Liver (tissue), 9 donors: ENCODE measurements around the gene NISCH. TPM values are rescaled to one million over a fixed set of nuclear protein-coding genes. Genes with fewer than 3 reads are reported as not detected.

Source experiments
- DNase-seq: peaks from one replicate; pipeline ENCODE4 v3.0.0-alpha.2; 2017; ENCODE audit warnings: low spot score
- H3K27ac ChIP-seq, 2 donors: one replicate each; pipeline ENCODE4 v1.7.0; 2013; ENCODE audit warnings: inconsistent platforms in 2 of 2, low read length in 2 of 2, control low read depth in 1 of 2, low read depth in 1 of 2, mild to moderate bottlenecking in 1 of 2
- H3K27me3 ChIP-seq, 4 donors: one replicate each; pipeline versions ENCODE4 v1.6.1 to v1.7.0; 2013; ENCODE audit warnings: low read length in 3 of 4, inconsistent platforms in 1 of 4, mild to moderate bottlenecking in 1 of 4, moderate library complexity in 1 of 4; ENCODE audit not compliant: control insufficient read depth in 4 of 4, insufficient read depth in 4 of 4
- H3K36me3 ChIP-seq, 4 donors: one replicate each; pipeline versions ENCODE4 v1.6.1 to v1.7.0; 2013; ENCODE audit warnings: low read length in 3 of 4, mild to moderate bottlenecking in 3 of 4, low read depth in 1 of 4, moderate library complexity in 1 of 4; ENCODE audit not compliant: control insufficient read depth in 4 of 4, insufficient read depth in 3 of 4
- H3K4me1 ChIP-seq, 4 donors: one replicate each; pipeline versions ENCODE4 v1.6.1 to v1.7.0; 2013; ENCODE audit warnings: low read length in 3 of 4, mild to moderate bottlenecking in 3 of 4, moderate library complexity in 1 of 4; ENCODE audit not compliant: control insufficient read depth in 4 of 4, insufficient read depth in 4 of 4
- H3K4me3 ChIP-seq, 3 donors: one replicate each; pipeline versions ENCODE4 v1.6.1 to v1.7.0; 2013; ENCODE audit warnings: low read length in 3 of 3, control low read depth in 1 of 3, low read depth in 1 of 3, mild to moderate bottlenecking in 1 of 3
- H3K9ac ChIP-seq, 2 donors: one replicate each; pipeline ENCODE4 v1.7.0; 2013; ENCODE audit warnings: low read length in 2 of 2, mild to moderate bottlenecking in 2 of 2, moderate library complexity in 2 of 2, control low read depth in 1 of 2, low read depth in 1 of 2
- H3K9me3 ChIP-seq, 4 donors: one replicate each; pipeline versions ENCODE4 v1.6.1 to v1.7.0; 2013; ENCODE audit warnings: low read length in 3 of 4; ENCODE audit not compliant: control insufficient read depth in 4 of 4
- EGR1 ChIP-seq, 2 donors: IDR thresholded peaks; 2 replicates each; pipeline ENCODE4 v1.6.1; 2016 to 2018; ENCODE audit warnings: antibody characterized with exemption in 2 of 2, low read depth in 2 of 2
- FOXA1 ChIP-seq: IDR thresholded peaks from 2 replicates; pipeline ENCODE4 v1.6.1; 2016; ENCODE audit warnings: antibody characterized with exemption
- FOXA2 ChIP-seq: IDR thresholded peaks from 2 replicates; pipeline ENCODE4 v1.6.1; 2016; ENCODE audit warnings: antibody characterized with exemption
- GABPA ChIP-seq, 2 donors: IDR thresholded peaks in 1 of 2; conservative IDR thresholded peaks in 1 of 2; 2 replicates each; pipeline ENCODE4 v1.6.1; 2016; ENCODE audit warnings: antibody characterized with exemption in 2 of 2, mild to moderate bottlenecking in 1 of 2, moderate library complexity in 1 of 2
- HNF4A ChIP-seq, 2 donors: conservative IDR thresholded peaks; 2 replicates each; pipeline ENCODE4 v1.6.1; 2016; ENCODE audit warnings: antibody characterized with exemption in 2 of 2, mild to moderate bottlenecking in 2 of 2
- HNF4G ChIP-seq: IDR thresholded peaks from 2 replicates; pipeline ENCODE4 v1.6.1; 2016; ENCODE audit warnings: antibody characterized with exemption
- JUND ChIP-seq, 2 donors: IDR thresholded peaks; 2 replicates each; pipeline ENCODE4 v1.6.1; 2016; ENCODE audit warnings: antibody characterized with exemption in 2 of 2
- NR2F2 ChIP-seq: IDR thresholded peaks from 2 replicates; pipeline ENCODE4 v1.6.1; 2016; ENCODE audit warnings: antibody characterized with exemption
- RAD21 ChIP-seq, 2 donors: IDR thresholded peaks; 2 replicates each; pipeline ENCODE4 v1.6.1; 2016; ENCODE audit warnings: antibody characterized with exemption in 2 of 2, mild to moderate bottlenecking in 2 of 2
- RXRA ChIP-seq, 2 donors: IDR thresholded peaks; 2 replicates each; pipeline ENCODE4 v1.6.1; 2017 to 2018; ENCODE audit warnings: antibody characterized with exemption in 2 of 2, mild to moderate bottlenecking in 1 of 2
- SP1 ChIP-seq: IDR thresholded peaks from 2 replicates; pipeline ENCODE4 v1.6.1; 2018; ENCODE audit warnings: antibody characterized with exemption, mild to moderate bottlenecking
- TAF1 ChIP-seq: conservative IDR thresholded peaks from 2 replicates; pipeline ENCODE4 v1.6.1; 2016; ENCODE audit warnings: antibody characterized with exemption, mild to moderate bottlenecking
- YY1 ChIP-seq: IDR thresholded peaks from 2 replicates; pipeline ENCODE4 v1.6.1; 2016; ENCODE audit warnings: antibody characterized with exemption, mild to moderate bottlenecking
- WGBS: extraction: QIAGEN DNeasy Blood & Tissue Kit; methylation state at CpG from one replicate; pipeline ENCODE4 v1.1.7; 2013; 5-methylcytosine and 5-hydroxymethylcytosine counted together
- polyA plus RNA-seq, 2 donors: library from polyadenylated mRNA; stranded (reverse) in 1 of 2; unstranded in 1 of 2; fragments of 200-250 nt in 1 of 2; fragments of >200 nt in 1 of 2; fragmentation: Nextera tagmentation in 1 of 2; extraction: Ambion mirVana in 1 of 2; gene quantifications; one replicate each; pipeline versions ENCODE4 v1.2.1 to v1.2.3, GENCODE V29; 2013 to 2015
- total RNA-seq, 2 donors: library from RNA; depleted of rRNA; stranded (reverse); fragments of >200 nt; gene quantifications; one replicate each; pipeline ENCODE4 v1.2.3, GENCODE V29; 2014
- TF ChIP-seq, protein P1 (sequence below): fragments of 150-350 bp; IDR thresholded peaks from 2 replicates; pipeline ENCODE4 v1.5.1; 2017; ENCODE audit warnings: improper control_type of control experiment, low read depth, low read length; ENCODE audit not compliant: missing input control
- TF ChIP-seq, protein P2 (sequence below): IDR thresholded peaks from 2 replicates; pipeline ENCODE4 v1.6.1; 2016; ENCODE audit warnings: antibody characterized with exemption, mild to moderate bottlenecking
- TF ChIP-seq, protein P3 (sequence below): IDR thresholded peaks from 2 replicates; pipeline ENCODE4 v1.6.1; 2016; ENCODE audit warnings: antibody characterized with exemption
- TF ChIP-seq, protein P4 (sequence below): IDR thresholded peaks from 2 replicates; pipeline ENCODE4 v1.6.1; 2016; ENCODE audit warnings: antibody characterized with exemption
- TF ChIP-seq, protein P5 (sequence below): IDR thresholded peaks from 2 replicates; pipeline ENCODE4 v1.6.1; 2016; ENCODE audit warnings: antibody characterized with exemption
- donor health status: healthy.
- donor health status: healthy.
- donor health status: healthy.
- donor health status: healthy.
- donor health status: healthy.

NISCH gene
- total and polyA plus RNA-seq, 4 donors: 10.8 to 39.8 (median 17.6) TPM

DNA sequence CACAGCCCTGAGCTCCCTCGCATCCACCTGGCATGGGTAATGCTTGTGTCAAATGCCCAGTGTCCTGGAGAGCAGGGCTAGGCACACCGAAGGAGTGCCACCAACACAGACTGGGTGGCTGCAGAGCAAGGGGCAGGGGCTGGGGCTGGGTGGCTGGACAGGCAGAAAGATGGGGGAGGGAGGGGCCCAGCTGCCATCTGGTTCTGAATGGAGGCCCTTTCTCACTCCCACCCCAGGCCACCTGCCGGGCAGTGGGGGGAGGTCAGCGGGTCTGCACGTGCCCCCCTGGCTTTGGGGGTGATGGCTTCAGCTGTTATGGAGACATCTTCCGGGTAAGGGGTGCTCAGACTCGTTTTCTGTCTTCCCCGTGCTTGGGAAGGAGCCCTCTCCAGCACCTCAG is 56.7 kb downstream of the NISCH start:
- H3K9ac ChIP-seq: no peak overlapping the region
- no peaks in the 10 kb centered on the region for H3K27me3 ChIP-seq
- TF ChIP-seq FOXA1: no peak
- TF ChIP-seq EGR1 (IDR thresholded peaks at IDR 0.05; ENCODE audit: low read depth in 2 of 2): no peak
- TF ChIP-seq TAF1: no peak
- no peak for TF ChIP-seq FOXA2
- TF ChIP-seq, protein P1, sequence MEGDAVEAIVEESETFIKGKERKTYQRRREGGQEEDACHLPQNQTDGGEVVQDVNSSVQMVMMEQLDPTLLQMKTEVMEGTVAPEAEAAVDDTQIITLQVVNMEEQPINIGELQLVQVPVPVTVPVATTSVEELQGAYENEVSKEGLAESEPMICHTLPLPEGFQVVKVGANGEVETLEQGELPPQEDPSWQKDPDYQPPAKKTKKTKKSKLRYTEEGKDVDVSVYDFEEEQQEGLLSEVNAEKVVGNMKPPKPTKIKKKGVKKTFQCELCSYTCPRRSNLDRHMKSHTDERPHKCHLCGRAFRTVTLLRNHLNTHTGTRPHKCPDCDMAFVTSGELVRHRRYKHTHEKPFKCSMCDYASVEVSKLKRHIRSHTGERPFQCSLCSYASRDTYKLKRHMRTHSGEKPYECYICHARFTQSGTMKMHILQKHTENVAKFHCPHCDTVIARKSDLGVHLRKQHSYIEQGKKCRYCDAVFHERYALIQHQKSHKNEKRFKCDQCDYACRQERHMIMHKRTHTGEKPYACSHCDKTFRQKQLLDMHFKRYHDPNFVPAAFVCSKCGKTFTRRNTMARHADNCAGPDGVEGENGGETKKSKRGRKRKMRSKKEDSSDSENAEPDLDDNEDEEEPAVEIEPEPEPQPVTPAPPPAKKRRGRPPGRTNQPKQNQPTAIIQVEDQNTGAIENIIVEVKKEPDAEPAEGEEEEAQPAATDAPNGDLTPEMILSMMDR: no peak
- no peak for TF ChIP-seq NR2F2
- TF ChIP-seq SP1: no peak
- TF ChIP-seq JUND (IDR thresholded peaks at IDR 0.05): no peak
- TF ChIP-seq HNF4G: no peak
- TF ChIP-seq RAD21 (IDR thresholded peaks at IDR 0.05): no peak
- no peak for TF ChIP-seq RXRA (IDR thresholded peaks at IDR 0.05)
- no peak for TF ChIP-seq GABPA (IDR thresholded peaks at IDR 0.05 in 1 of 2, conservative IDR thresholded peaks at IDR 0.05 in 1 of 2)
- no peak for TF ChIP-seq YY1
- TF ChIP-seq, protein P2, sequence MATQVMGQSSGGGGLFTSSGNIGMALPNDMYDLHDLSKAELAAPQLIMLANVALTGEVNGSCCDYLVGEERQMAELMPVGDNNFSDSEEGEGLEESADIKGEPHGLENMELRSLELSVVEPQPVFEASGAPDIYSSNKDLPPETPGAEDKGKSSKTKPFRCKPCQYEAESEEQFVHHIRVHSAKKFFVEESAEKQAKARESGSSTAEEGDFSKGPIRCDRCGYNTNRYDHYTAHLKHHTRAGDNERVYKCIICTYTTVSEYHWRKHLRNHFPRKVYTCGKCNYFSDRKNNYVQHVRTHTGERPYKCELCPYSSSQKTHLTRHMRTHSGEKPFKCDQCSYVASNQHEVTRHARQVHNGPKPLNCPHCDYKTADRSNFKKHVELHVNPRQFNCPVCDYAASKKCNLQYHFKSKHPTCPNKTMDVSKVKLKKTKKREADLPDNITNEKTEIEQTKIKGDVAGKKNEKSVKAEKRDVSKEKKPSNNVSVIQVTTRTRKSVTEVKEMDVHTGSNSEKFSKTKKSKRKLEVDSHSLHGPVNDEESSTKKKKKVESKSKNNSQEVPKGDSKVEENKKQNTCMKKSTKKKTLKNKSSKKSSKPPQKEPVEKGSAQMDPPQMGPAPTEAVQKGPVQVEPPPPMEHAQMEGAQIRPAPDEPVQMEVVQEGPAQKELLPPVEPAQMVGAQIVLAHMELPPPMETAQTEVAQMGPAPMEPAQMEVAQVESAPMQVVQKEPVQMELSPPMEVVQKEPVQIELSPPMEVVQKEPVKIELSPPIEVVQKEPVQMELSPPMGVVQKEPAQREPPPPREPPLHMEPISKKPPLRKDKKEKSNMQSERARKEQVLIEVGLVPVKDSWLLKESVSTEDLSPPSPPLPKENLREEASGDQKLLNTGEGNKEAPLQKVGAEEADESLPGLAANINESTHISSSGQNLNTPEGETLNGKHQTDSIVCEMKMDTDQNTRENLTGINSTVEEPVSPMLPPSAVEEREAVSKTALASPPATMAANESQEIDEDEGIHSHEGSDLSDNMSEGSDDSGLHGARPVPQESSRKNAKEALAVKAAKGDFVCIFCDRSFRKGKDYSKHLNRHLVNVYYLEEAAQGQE: no peak
- TF ChIP-seq HNF4A (conservative IDR thresholded peaks at IDR 0.05): no peak
- TF ChIP-seq, protein P3, sequence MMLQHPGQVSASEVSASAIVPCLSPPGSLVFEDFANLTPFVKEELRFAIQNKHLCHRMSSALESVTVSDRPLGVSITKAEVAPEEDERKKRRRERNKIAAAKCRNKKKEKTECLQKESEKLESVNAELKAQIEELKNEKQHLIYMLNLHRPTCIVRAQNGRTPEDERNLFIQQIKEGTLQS: no peak
- TF ChIP-seq, protein P4, sequence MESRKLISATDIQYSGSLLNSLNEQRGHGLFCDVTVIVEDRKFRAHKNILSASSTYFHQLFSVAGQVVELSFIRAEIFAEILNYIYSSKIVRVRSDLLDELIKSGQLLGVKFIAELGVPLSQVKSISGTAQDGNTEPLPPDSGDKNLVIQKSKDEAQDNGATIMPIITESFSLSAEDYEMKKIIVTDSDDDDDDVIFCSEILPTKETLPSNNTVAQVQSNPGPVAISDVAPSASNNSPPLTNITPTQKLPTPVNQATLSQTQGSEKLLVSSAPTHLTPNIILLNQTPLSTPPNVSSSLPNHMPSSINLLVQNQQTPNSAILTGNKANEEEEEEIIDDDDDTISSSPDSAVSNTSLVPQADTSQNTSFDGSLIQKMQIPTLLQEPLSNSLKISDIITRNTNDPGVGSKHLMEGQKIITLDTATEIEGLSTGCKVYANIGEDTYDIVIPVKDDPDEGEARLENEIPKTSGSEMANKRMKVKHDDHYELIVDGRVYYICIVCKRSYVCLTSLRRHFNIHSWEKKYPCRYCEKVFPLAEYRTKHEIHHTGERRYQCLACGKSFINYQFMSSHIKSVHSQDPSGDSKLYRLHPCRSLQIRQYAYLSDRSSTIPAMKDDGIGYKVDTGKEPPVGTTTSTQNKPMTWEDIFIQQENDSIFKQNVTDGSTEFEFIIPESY: no peak
- H3K27ac ChIP-seq: no peak overlapping the region
- H3K9me3 ChIP-seq: no peaks in the 10 kb centered on the region
- H3K4me1 ChIP-seq: no peaks in the 10 kb centered on the region
- no peak overlapping the region for H3K4me3 ChIP-seq
- no peaks in the 10 kb centered on the region for H3K36me3 ChIP-seq
- DNase-seq: no peak
- WGBS: 70% methylated on average over 8 of the region's 8 CpGs

DNA sequence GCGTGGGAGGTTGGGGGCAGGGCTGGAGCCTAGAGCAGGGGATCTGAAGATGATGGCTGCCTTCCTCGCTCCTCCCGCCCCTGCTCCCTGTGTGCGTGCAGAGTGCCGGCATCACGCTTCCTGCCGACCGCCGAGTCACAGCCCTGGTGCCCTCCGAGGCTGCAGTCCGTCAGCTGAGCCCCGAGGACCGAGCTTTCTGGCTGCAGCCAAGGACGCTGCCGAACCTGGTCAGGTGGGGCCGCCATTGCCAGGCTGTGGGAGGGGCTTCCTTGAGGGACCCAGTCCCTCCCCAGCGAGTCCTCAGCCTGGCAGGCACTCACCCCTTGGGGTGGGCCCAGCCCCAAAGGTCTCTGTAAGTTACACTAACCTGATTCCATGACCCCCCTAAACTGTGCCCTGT is 57.3 kb downstream of the NISCH start:
- Histone ChIP-seq H3K9ac (no peak overlapping the region), H3K4me1 (no peaks in the 10 kb centered on the region), H3K27me3 (no peaks in the 10 kb centered on the region), H3K4me3 (no peak overlapping the region), H3K9me3 (no peaks in the 10 kb centered on the region), H3K27ac (no peak overlapping the region), H3K36me3 (no peaks in the 10 kb centered on the region)
- no peak for TF ChIP-seq HNF4G
- TF ChIP-seq, protein P4: no peak
- no peak for TF ChIP-seq FOXA1
- TF ChIP-seq, protein P3: no peak
- TF ChIP-seq NR2F2: no peak
- TF ChIP-seq TAF1: no peak
- TF ChIP-seq JUND (IDR thresholded peaks at IDR 0.05): no peak
- TF ChIP-seq RAD21 (IDR thresholded peaks at IDR 0.05): no peak
- TF ChIP-seq, protein P5, sequence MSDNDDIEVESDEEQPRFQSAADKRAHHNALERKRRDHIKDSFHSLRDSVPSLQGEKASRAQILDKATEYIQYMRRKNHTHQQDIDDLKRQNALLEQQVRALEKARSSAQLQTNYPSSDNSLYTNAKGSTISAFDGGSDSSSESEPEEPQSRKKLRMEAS: no peak
- no peak for TF ChIP-seq RXRA (IDR thresholded peaks at IDR 0.05)
- no peak for TF ChIP-seq HNF4A (conservative IDR thresholded peaks at IDR 0.05)
- TF ChIP-seq EGR1 (IDR thresholded peaks at IDR 0.05; ENCODE audit: low read depth in 2 of 2): no peak
- TF ChIP-seq, protein P2: no peak
- DNase-seq: no peak
- WGBS: 84% methylated on average over 17 of the region's 17 CpGs
